Tibial nerve (tissue), 4 donors: ENCODE results near the gene MEN1.

Experiments
- CTCF ChIP-seq, 5 experiments: fragments of 200-600 bp in 3 of 5; fragments of 450-650 bp in 2 of 5; sonication (generic) in 3 of 5; IDR thresholded peaks; one replicate each; pipeline ENCODE4 v1.5.1; 2016 to 2019; ENCODE audit warnings: antibody characterized with exemption in 5 of 5, mild to moderate bottlenecking in 3 of 5, moderate library complexity in 2 of 5
- EP300 ChIP-seq, 2 donors: sonication (generic); formaldehyde crosslinking; IDR thresholded peaks; one replicate each; pipeline ENCODE4 v1.6.1; 2017; ENCODE audit warnings: antibody characterized with exemption in 2 of 2, mild to moderate bottlenecking in 1 of 2
- POLR2A ChIP-seq, 2 donors: fragments of 450-650 bp; IDR thresholded peaks; one replicate each; pipeline ENCODE4 v1.6.1; 2017; ENCODE audit warnings: antibody characterized with exemption in 2 of 2, mild to moderate bottlenecking in 2 of 2, moderate library complexity in 2 of 2

DNA sequence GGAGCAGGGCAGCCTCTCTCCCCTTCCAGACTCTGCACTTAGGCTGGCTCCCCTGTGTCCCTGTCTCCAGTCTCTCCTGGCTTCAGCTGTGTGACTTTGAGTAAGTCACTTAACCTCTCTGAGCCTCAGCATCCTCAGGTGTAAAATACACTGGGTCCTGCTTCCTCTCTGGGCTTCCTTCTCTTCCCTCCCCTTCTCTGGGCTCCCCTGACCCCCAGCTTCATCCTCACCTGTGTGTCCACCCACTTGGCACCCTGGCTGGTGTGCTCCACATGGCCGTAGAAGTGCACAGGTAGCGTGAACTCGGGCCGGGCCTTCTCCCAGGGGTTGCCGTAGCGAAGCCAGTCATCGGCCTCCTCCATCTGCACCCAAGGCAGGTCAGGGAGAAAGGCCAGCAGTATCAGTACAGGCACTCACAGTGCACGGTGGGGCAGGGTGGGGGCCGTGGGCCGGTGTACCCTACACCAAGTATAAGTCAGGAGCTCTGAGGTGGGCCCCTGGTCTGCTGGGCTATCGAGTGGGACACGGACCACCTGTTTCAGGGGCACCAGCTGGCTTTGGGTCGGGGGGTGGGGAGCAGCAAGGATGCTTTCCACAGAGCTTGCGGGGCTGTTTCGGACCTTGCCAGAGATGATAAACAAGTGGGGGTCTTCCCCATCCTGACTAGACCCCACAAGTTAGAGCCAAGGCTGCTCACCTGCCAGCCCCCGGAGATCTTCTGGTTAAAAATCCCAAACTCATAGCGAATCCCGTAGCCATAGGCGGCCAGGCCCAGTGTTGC, 52.6 kb downstream of the MEN1 start:
- TF ChIP-seq CTCF (IDR thresholded peaks at IDR 0.05) (no peak), EP300 (IDR thresholded peaks at IDR 0.05) (no peak), POLR2A (IDR thresholded peaks at IDR 0.05) (no peak)
